ENCODE results near the gene RASSF6.
"Not testable (repeated sequence)": the region's sequence is repeated elsewhere in the genome, so short reads cannot be mapped to it uniquely, and the experiment has no call there.

Gene RASSF6, protein sequence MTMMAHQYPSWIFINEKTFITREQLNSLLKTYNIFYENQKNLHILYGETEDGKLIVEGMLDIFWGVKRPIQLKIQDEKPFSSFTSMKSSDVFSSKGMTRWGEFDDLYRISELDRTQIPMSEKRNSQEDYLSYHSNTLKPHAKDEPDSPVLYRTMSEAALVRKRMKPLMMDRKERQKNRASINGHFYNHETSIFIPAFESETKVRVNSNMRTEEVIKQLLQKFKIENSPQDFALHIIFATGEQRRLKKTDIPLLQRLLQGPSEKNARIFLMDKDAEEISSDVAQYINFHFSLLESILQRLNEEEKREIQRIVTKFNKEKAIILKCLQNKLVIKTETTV

DNA sequence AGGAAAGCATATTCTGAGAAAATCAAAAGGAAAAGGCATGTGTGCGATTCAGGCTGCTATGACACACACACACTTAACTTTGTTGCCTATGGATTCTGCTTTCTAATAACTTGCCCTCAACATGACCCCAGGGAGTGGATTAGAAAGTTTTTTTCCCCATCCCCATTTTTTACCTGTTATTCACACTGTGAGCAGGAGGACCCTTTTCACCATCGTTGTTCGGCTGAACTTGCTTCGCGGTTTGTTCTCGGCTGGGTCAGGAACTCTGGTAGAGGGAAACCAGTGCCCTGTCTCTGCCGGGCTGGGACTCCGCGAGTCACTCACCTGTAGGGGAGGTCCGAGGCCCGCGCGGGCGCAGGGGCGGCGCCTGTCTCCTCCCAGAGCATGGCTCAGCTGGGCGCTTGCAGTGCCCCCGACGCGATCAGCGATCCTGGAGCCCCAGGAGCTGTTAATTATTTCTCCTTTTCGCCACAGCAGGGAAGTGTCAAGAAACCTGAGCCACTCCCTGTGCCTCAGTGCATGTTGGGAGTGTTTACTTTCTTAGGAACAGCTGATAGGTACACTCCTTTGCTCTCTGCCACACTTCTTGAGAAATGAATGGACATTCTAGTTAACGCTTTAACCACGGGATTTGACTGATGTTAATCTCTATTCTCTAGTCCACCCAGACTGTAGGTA is at the start of gene RASSF6:
Gene RASSF6 (minus strand): TSS at position 322 of the 678 bp plus-strand sequence. CDS start 8,641 bp downstream, outside the sequence.
- Histone ChIP-seq H3K27me3 (ENCODE audit: insufficient read depth, low read depth, severe bottlenecking) (no peaks in the 10 kb centered on the region), H3K9me3 (ENCODE audit: severe bottlenecking) (no peaks in the 10 kb centered on the region), H3K36me3 (no peaks in the 10 kb centered on the region), H3K27ac (no peak within 1 kb of the TSS), H3K4me3 (ENCODE audit: low read depth, low read length) (peak within 1 kb of the TSS; percentile 41)
- TF ChIP-seq, protein P1, sequence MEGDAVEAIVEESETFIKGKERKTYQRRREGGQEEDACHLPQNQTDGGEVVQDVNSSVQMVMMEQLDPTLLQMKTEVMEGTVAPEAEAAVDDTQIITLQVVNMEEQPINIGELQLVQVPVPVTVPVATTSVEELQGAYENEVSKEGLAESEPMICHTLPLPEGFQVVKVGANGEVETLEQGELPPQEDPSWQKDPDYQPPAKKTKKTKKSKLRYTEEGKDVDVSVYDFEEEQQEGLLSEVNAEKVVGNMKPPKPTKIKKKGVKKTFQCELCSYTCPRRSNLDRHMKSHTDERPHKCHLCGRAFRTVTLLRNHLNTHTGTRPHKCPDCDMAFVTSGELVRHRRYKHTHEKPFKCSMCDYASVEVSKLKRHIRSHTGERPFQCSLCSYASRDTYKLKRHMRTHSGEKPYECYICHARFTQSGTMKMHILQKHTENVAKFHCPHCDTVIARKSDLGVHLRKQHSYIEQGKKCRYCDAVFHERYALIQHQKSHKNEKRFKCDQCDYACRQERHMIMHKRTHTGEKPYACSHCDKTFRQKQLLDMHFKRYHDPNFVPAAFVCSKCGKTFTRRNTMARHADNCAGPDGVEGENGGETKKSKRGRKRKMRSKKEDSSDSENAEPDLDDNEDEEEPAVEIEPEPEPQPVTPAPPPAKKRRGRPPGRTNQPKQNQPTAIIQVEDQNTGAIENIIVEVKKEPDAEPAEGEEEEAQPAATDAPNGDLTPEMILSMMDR (IDR thresholded peaks at IDR 0.05; ENCODE audit: low read depth, low read length) = no peak
- peak; percentile 66 for DNase-seq

DNA sequence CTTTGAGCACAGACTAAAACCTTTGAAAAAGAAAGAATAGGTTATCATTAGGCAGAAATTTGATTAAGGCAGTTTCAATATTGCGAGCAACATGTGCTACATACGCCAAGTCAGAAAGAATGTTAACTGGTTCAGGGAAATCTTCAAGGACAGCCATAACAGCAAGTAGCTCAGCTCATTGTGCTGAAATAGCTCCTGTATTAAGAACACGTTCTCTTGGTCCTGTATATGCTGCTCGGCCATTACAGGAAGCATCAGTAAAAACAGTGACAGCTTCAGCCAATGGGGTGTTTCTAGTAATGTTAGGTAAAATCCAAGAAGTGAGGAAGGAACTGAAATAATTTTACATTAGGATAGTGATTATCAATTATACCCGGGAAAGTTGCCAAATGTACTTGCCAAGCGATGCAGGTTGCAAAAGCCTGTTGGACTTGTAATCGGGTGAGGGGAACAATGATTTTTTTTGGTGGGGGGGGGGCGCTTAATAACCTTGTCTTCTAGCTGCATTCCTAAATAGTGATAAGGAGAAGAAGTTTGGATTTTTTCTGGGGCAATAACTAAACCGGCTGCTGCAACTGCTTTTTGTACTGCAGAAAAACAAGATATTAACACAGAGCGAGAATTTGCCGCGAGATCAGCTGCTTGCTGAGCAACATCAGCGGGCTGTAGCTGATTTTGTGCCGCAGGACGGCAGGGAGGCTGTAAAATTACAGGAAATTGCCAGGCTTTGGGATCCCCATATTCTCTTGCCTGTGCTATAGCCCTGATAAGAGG is 49.4 kb upstream of the RASSF6 start:
- Histone ChIP-seq H3K4me3 (ENCODE audit: low read depth, low read length) (no peak overlapping the region), H3K27ac (no peak overlapping the region), H3K9me3 (ENCODE audit: severe bottlenecking) (no peaks in the 10 kb centered on the region), H3K27me3 (ENCODE audit: insufficient read depth, low read depth, severe bottlenecking) (no peaks in the 10 kb centered on the region), H3K36me3 (no peaks in the 10 kb centered on the region)
- DNase-seq = no peak
- TF ChIP-seq, protein P1 (IDR thresholded peaks at IDR 0.05; ENCODE audit: low read depth, low read length) = no peak

DNA sequence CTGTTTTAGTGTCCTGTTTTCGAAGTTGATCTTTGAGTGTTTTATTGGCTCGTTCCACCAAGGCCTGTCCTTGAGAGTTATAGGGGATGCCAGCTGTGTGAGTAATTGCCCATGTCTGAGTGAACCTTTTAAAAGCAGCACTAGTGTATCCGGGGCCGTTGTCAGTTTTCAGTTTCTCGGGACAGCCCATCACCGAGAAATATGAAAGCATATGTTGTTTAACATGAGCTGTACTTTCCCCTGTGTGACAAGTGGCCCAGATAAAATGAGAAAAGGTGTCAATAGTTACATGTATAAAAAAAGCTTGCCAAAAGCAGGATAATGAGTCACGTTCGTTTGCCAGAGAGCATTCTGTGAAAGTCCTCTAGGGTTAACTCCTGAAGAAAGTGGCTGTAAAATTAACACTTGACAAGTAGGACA is 48.6 kb upstream of the RASSF6 start:
- Histone ChIP-seq H3K36me3 (no peaks in the 10 kb centered on the region), H3K4me3 (ENCODE audit: low read depth, low read length) (no peak overlapping the region), H3K27me3 (ENCODE audit: insufficient read depth, low read depth, severe bottlenecking) (no peaks in the 10 kb centered on the region), H3K27ac (no peak overlapping the region), H3K9me3 (ENCODE audit: severe bottlenecking) (no peaks in the 10 kb centered on the region)
- TF ChIP-seq, protein P1 (IDR thresholded peaks at IDR 0.05; ENCODE audit: low read depth, low read length) = no peak
- no peak for DNase-seq

DNA sequence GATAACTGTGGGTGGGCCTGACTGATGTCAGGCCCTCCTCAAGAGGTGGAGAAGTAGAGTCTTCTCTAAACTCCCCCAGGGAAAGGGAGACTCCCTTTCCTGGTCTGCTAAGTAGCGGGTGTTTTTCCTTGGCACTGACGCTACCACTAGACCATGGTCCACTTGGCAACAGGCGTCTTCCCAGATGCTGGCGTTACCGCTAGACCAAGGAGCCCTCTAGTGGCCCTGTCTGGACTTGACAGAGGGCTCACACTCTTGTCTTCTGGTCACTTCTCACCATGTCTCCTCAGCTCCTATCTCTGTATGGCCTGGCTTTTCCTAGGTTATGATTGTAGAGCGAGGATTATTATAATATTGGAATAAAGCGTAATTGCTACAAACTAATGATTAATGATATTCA is 45.7 kb upstream of the RASSF6 start:
- DNase-seq = peak; percentile 45
- not testable (repeated sequence) for H3K36me3 ChIP-seq; H3K27ac ChIP-seq; H3K9me3 ChIP-seq (ENCODE audit: severe bottlenecking); H3K4me3 ChIP-seq (ENCODE audit: low read depth, low read length); H3K27me3 ChIP-seq (ENCODE audit: insufficient read depth, low read depth, severe bottlenecking)

DNA sequence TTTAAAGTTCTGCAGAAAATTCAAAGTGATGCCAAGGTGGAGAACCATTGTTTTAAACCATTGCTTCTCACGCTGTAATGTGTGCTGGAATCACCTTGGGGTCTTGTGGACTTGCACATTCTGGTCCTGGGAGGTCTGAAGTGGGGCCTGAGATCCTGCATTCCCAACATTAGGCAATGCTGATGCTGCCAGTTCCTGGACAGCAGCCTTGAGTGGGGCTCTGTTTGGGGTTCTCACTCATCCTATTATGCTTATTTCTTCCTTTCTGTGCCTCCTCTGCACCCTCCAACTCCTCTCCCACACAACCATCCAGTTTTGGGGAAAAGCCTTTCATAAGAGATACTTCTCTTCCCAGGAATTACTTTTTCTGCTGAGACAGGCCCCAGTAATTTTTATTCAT is 44.2 kb upstream of the RASSF6 start:
- no peaks in the 10 kb centered on the region for H3K27me3 ChIP-seq (ENCODE audit: insufficient read depth, low read depth, severe bottlenecking)
- TF ChIP-seq, protein P1 (IDR thresholded peaks at IDR 0.05; ENCODE audit: low read depth, low read length) = no peak
- no peaks in the 10 kb centered on the region for H3K36me3 ChIP-seq
- H3K4me3 ChIP-seq (ENCODE audit: low read depth, low read length) = no peak overlapping the region
- H3K9me3 ChIP-seq (ENCODE audit: severe bottlenecking) = no peaks in the 10 kb centered on the region
- no peak overlapping the region for H3K27ac ChIP-seq
- DNase-seq = no peak

DNA sequence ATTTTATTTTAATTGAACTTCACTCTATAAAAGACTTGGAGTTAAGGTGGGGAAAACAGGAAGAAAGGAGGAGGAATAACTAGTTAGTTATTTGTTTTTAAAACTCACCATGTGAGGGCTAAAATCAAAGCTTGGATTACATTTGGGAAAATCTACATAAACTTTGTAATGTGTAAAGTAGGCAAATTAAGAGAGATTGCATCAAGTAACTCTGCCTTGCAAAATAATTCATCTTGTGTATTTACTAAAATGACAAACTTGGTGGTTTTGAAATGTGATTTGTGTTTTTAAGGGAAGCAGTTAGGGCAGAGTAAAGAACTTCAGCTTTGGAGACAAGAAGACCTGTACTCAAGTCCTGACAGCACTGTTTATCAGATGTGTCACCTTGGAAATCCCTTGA is 43.3 kb upstream of the RASSF6 start:
- DNase-seq = no peak
- Histone ChIP-seq H3K36me3 (no peaks in the 10 kb centered on the region), H3K9me3 (ENCODE audit: severe bottlenecking) (no peaks in the 10 kb centered on the region), H3K4me3 (ENCODE audit: low read depth, low read length) (no peak overlapping the region), H3K27me3 (ENCODE audit: insufficient read depth, low read depth, severe bottlenecking) (no peaks in the 10 kb centered on the region), H3K27ac (no peak overlapping the region)
- TF ChIP-seq, protein P1 (IDR thresholded peaks at IDR 0.05; ENCODE audit: low read depth, low read length) = no peak
